Adrenal gland (tissue), 12 donors: ENCODE measurements around the gene ACKR2. TPM values are rescaled to one million over a fixed set of nuclear protein-coding genes. Genes with fewer than 3 reads are reported as not detected.

ENCODE experiments used
- DNase-seq, 7 donors: peaks; one replicate each; pipeline ENCODE4 v3.0.0-alpha.2; 2019 to 2020
- H3K27ac ChIP-seq, 5 donors: fragments of 200-600 bp; sonication (generic) in 4 of 5; 1 replicate in 3 of 5; 2 replicates in 2 of 5; pipeline versions ENCODE4 v1.5.1 to v1.8.0; 2016 to 2020; ENCODE audit warnings: mild to moderate bottlenecking in 1 of 5
- H3K27me3 ChIP-seq: fragments of 200-600 bp; 2 replicates; pipeline ENCODE4 v1.8.0; 2021
- H3K36me3 ChIP-seq, 2 donors: fragments of 200-600 bp; replicated peaks in 1 of 2; 1 replicate in 1 of 2; 2 replicates in 1 of 2; pipeline versions ENCODE4 v1.5.1 to v1.8.0; 2018 to 2022
- H3K4me1 ChIP-seq, 2 donors: fragments of 200-600 bp; replicated peaks in 1 of 2; 1 replicate in 1 of 2; 2 replicates in 1 of 2; pipeline versions ENCODE4 v1.5.1 to v1.8.0; 2018 to 2021
- H3K4me3 ChIP-seq, 4 donors: fragments of 200-600 bp; sonication (generic) in 3 of 4; one replicate each; pipeline ENCODE4 v1.5.1; 2016 to 2018
- H3K9me3 ChIP-seq, 3 donors: fragments of 200-600 bp; sonication (generic) in 1 of 3; replicated peaks in 1 of 3; 1 replicate in 2 of 3; 2 replicates in 1 of 3; pipeline versions ENCODE4 v1.5.1 to v1.8.0; 2016 to 2021
- CTCF ChIP-seq, 6 experiments: fragments of 450-650 bp in 4 of 6; fragments of 200-600 bp in 2 of 6; sonication (generic) in 1 of 6; IDR thresholded peaks; 1 replicate in 5 of 6; 2 replicates in 1 of 6; pipeline versions ENCODE4 v1.5.1 to v1.8.0; 2016 to 2021; ENCODE audit warnings: antibody characterized with exemption in 6 of 6, mild to moderate bottlenecking in 2 of 6, moderate library complexity in 1 of 6
- POLR2A ChIP-seq, 2 donors: fragments of 450-650 bp; IDR thresholded peaks; one replicate each; pipeline ENCODE4 v1.6.1; 2017; ENCODE audit warnings: antibody characterized with exemption in 2 of 2, mild to moderate bottlenecking in 2 of 2, moderate library complexity in 1 of 2
- WGBS, 4 donors: extraction: QIAGEN DNeasy Blood & Tissue Kit in 2 of 4; methylation state at CpG; one replicate each; pipeline versions ENCODE4 v1.1.5 to v1.1.7; 2013 to 2017; 5-methylcytosine and 5-hydroxymethylcytosine counted together
- intact Hi-C, 2 donors: fragments of 100-400 bp; cut with DNase I; formaldehyde crosslinking; loops; one replicate each; pipeline versions ENCODE4 v1.14.1 to v1.15.0; 2022 to 2023
- polyA plus RNA-seq, 3 donors: library from polyadenylated mRNA; stranded (reverse); fragments of 200-250 nt in 2 of 3; fragments of 350-450 nt in 1 of 3; fragmentation: Illumina TruSeq in 1 of 3; extraction: RNeasy Lipid Tissue Mini Kit (QIAGEN cat#74804) in 1 of 3; gene quantifications; one replicate each; pipeline ENCODE4 v1.2.3, GENCODE V29; 2013 to 2014
- total RNA-seq, 9 donors: library from RNA; depleted of rRNA in 4 of 9; stranded (reverse); fragments of >200 nt in 4 of 9; fragments of 120-200 nt in 1 of 9; fragmentation: NEBNext Ultra II Directional in 1 of 9; extraction: Animal tissue kit (Norgen Biotek cat#: 25700) in 1 of 9; gene quantifications; one replicate each; pipeline versions ENCODE4 v1.1.0 to v1.2.4, GENCODE V29; 2013 to 2023
- donor health status: healthy with polysubstance abuse.
- donor health status: Bipolar disorder and iron deficiency.
- donor health status: DM: yes; HTN: yes; CAD: no.
- donor health status: DM: no; HTN: no; CAD: no.
- donor health status: DM: no; HTN: no; CAD: no.
- donor health status: DM: yes; HTN: yes; CAD: no.

ACKR2 gene
- total and polyA plus RNA-seq, 12 donors = 1.1 to 19.9 (median 3.0) TPM

DNA sequence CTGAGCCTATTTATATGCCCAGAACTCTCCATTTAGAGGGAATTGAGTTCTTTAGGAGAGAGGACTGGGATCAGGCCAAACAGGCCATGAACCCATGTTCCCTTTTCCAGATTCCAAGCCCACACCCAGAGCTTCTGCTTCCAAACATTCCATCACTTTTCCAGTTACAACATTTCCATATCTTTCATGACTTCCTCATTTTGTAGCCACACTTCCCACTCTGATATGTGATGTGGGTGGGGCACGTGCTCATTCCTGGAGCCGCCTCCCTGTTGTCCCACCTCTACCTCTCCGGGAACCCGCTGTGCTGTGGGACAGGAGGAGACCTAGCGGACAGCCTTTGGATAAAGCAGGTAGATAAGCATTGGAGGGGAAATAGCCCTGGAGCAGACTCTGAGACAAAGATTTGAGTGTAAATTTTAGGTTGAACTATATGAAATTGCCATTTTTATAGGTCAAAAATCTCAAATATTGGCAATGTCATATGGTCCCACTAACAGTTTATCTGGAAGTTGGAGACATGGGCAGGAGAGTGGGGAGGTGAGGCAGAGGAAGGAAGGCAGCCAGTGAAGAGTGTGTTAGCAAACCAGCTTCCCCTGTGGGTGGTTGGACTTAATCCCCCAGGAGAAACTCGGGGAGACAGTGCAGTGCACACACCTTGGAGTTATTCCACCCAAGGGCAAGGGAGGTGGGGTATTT lies 34.6 kb downstream of the ACKR2 start:
- intact Hi-C loops = no loop called here
- TF ChIP-seq CTCF (IDR thresholded peaks at IDR 0.05) = no peak
- no peak for TF ChIP-seq POLR2A (IDR thresholded peaks at IDR 0.05)
- WGBS, 4 donors = 61 to 73% (median 69%) methylated on average over 5 to 6 of the region's 6 CpGs
- Histone ChIP-seq H3K9me3 (no peaks in the 10 kb centered on the region), H3K36me3 (no peaks in the 10 kb centered on the region), H3K27me3 (no peaks in the 10 kb centered on the region), H3K4me3 (no peak overlapping the region), H3K4me1 (peaks cover 7 to 34% of the 10 kb centered on the region in 2 donors), H3K27ac (peak overlapping the region in 4 of 5 donors; percentile 33 to 92 (median 62))
- DNase-seq = peak in 3 of 7 donors; percentile 22 to 61 (median 51)

- 83 to 87% (median 85%) methylated on average over 1 of the region's 1 CpG; no CpG with 5 or more reads in 1 of the 4 donors for WGBS, 4 donors
- Histone ChIP-seq H3K27ac (peak overlapping the region in 4 of 5 donors; percentile 33 to 92 (median 62)), H3K36me3 (no peaks in the 10 kb centered on the region), H3K27me3 (no peaks in the 10 kb centered on the region), H3K4me1 (peaks cover 7 to 34% of the 10 kb centered on the region in 2 donors), H3K4me3 (no peak overlapping the region), H3K9me3 (no peaks in the 10 kb centered on the region)
- DNase-seq = no peak
- TF ChIP-seq CTCF (IDR thresholded peaks at IDR 0.05) = no peak
- no peak for TF ChIP-seq POLR2A (IDR thresholded peaks at IDR 0.05)
- intact Hi-C loops = no loop called here
These were observed 35.1 kb downstream of the ACKR2 start for GRCh38 chr3:42844412-42844713.

DNA sequence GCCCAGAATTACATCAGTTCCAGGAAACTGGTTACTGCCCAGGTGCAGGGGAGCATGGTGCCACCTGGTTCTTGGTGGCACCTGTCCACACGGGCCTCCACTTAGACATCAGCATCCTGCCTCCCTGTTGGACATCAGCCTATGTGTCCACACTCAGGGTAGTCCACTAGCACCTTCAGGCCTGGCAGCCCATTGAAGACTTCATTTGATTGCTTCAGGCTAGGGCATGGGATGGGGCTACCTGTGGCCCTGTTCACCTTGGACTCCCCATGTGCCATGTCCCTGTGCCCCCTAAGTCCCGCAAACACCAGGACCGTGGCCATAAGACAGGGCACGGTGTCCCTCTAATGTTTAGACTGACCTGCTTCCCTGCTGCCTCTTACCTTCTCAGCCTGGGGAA lies 35.6 kb downstream of the ACKR2 start:
- Histone ChIP-seq H3K27ac (peak overlapping the region in 3 of 5 donors; percentile 49 to 92 (median 74)), H3K4me1 (peaks cover 7 to 34% of the 10 kb centered on the region in 2 donors), H3K9me3 (no peaks in the 10 kb centered on the region), H3K4me3 (no peak overlapping the region), H3K36me3 (no peaks in the 10 kb centered on the region), H3K27me3 (no peaks in the 10 kb centered on the region)
- 82 to 100% (median 89%) methylated on average over 4 of the region's 4 CpGs for WGBS, 4 donors
- intact Hi-C loops = no loop called here
- TF ChIP-seq POLR2A (IDR thresholded peaks at IDR 0.05) (no peak), CTCF (IDR thresholded peaks at IDR 0.05) (no peak)
- DNase-seq = no peak

GRCh38 chr3:42846685-42847522 lies 37.7 kb downstream of the ACKR2 start:
- H3K9me3 ChIP-seq = no peaks in the 10 kb centered on the region

More at GRCh38 chr3:42846685-42847522, 37.7 kb downstream of the ACKR2 start:
- peak; percentile 35 to 73 (median 50) for DNase-seq
- Histone ChIP-seq H3K4me3 (no peak overlapping the region), H3K27me3 (no peaks in the 10 kb centered on the region), H3K36me3 (no peaks in the 10 kb centered on the region), H3K27ac (peak overlapping the region; percentile 20 to 85 (median 28)), H3K4me1 (peaks cover 7 to 34% of the 10 kb centered on the region in 2 donors)
- 43 to 52% (median 49%) methylated on average over 5 of the region's 5 CpGs for WGBS, 4 donors
- intact Hi-C loops = no loop called here
- no peak for TF ChIP-seq POLR2A (IDR thresholded peaks at IDR 0.05)
- TF ChIP-seq CTCF (IDR thresholded peaks at IDR 0.05) = no peak
